Mammary epithelial cell (primary cell): ENCODE data around the gene OPHN1.

Experiments used
- CTCF ChIP-seq, 2 donors: IDR thresholded peaks in 1 of 2; conservative IDR thresholded peaks in 1 of 2; 2 replicates each; pipeline ENCODE4 v1.5.1; 2011 to 2012; ENCODE audit warnings: inconsistent platforms in 2 of 2, low read length in 2 of 2, mild to moderate bottlenecking in 2 of 2, control low read depth in 1 of 2, low read depth in 1 of 2; ENCODE audit not compliant: insufficient read depth in 1 of 2; ENCODE audit errors: extremely low read depth in 1 of 2
- EZH2 ChIP-seq: IDR thresholded peaks from 2 replicates; pipeline ENCODE4 v1.6.1; 2012; ENCODE audit warnings: low read length, inconsistent platforms, borderline replicate concordance

DNA sequence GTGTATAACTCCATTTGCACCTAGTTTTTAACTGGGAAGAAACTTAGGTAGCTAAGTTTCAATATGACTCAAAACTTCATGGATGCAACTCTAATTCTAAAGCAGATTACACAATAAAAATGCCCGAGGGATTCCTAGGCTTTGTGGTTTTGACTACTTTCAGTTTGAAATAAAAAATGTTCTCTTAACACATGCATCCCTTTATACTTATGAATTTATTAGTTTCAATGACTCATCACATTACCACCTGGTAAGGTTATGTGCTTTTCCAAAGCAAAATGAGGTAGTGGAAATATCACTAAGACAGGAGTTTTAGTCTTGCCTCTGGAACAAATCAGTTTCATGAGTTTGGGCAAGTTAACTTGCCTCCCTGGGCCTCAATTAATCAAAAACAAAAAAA lies 125.5 kb downstream of the OPHN1 start:
- TF ChIP-seq CTCF (conservative IDR thresholded peaks at IDR 0.05 in 1 of 2, IDR thresholded peaks at IDR 0.05 in 1 of 2; ENCODE audit: extremely low read depth in 1 of 2, insufficient read depth in 1 of 2, low read depth in 1 of 2, low read length in 2 of 2) = no peak
- TF ChIP-seq EZH2 = no peak
